ENCODE results near the gene CMIP. TPM values are rescaled to one million over a fixed set of nuclear protein-coding genes. Genes with fewer than 3 reads are reported as not detected.
A peak's percentile ranks its signal among the peaks of the same experiment; 100 is the strongest.

Gene CMIP
- total RNA-seq, 1 donor from 2014 or later = 163 TPM

DNA sequence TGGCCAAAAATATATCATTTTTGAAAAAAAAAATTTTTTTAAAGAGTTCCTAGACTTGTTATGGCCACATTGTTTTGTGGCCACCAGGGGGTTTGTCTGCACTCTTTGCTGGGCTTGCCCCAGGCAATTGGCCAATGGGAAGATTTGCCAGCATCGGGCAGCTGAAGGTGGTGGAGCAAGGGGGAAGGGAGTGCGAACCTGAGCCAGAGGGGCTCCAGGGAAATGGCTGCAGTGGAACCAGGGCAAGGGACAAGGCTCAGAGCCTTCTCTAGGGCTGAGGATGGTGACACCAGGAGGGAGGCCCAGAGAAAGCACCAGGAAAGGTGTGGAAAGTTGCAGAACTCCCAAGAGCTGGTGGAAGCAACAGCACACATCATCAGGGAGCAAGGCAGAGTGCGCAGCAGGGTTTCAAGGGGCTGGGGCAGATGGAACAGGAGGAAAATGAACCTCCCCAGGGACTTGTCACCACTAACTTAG lies 15.5 kb upstream of the CMIP start:
- peaks cover 4% of the 10 kb centered on the region for H3K36me3 Mint-ChIP-seq (ENCODE audit: unreplicated experiment)
- H3K4me1 Mint-ChIP-seq (ENCODE audit: low read depth, unreplicated experiment) = peaks cover 38% of the 10 kb centered on the region
- peaks cover 22% of the 10 kb centered on the region for H3K9me3 Mint-ChIP-seq (ENCODE audit: unreplicated experiment)
- peak overlapping the region; percentile 66 for H3K4me3 Mint-ChIP-seq (ENCODE audit: unreplicated experiment)
- peak; percentile 48 for DNase-seq
- peak; percentile 71 for TF ChIP-seq CTCF (IDR thresholded peaks at IDR 0.05; ENCODE audit: partially characterized antibody, unreplicated experiment)
- H3K27me3 Mint-ChIP-seq (ENCODE audit: unreplicated experiment) = peaks cover 12% of the 10 kb centered on the region
- H3K27ac Mint-ChIP-seq (ENCODE audit: unreplicated experiment) = peak overlapping the region; percentile 82

DNA sequence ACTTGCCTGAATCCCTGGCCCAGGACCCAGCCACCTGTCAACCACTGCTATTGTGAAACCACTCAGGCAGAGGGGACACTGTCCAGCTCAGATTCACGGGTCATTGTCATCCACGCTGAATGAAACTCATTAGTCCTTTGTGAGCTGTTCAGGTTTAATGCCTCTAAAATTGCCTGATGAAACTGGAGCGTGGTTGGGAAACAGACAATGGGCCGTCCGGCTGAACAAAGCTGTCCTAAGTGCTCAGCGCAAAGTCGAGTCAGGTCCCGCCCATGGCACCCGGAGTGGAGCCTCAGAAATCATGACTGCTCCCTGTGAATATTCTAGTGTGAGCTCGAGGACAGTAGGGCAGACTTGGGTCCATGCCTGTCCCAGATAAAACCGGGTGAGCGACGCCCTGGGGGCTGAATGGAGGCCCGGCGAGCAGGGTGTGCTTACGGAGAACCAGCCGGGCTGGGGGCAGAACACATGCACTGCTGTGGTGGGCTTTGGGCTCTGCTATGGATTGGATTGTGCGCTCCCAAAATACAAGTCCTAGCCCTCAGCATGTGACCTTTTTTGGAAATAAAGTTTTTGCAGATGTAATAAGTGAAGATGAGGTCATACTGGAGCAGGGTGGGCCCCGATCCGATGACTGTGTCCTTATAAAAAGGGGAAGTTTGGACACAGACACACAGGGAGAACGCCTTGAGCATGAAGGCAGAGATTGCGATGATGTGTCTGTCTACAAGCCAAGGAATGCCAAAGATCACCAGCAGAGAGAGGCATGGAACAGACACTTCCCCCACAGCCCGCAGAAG lies 12.9 kb upstream of the CMIP start:
- H3K4me3 Mint-ChIP-seq (ENCODE audit: unreplicated experiment) = peak overlapping the region; percentile 64
- no peak for DNase-seq

DNA sequence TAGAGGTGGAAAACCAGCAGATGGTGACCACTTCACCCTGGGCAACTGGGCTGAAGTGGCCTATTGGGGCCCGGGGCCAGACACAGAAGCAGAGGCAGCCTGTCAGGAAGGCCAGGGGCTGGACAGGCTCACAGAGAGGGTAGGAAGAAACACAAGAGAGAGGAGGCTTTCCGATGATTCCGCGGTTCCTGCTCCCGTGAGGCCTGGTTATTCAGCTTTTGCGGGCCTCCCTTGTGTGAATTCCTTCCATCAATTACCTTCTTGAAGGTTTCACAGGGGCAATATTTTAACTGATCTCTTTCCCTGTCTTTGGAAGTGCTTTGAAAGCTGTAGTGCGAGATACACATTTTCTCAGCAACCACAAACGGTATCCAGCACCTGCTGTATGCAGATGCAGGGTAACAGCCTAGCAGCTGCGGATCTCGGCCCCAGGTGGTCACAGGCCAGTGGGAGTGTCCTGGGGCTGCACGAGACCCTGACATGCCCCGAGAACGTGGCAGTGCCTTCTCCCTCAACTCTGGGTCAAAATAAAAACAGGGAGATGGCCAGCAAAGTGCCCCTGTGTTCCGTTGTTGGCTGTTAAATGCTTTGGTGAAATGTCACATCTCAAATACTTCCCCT lies 11.6 kb upstream of the CMIP start:
- peak overlapping the region; percentile 72 for H3K4me3 Mint-ChIP-seq (ENCODE audit: unreplicated experiment)
- peaks cover 22% of the 10 kb centered on the region for H3K9me3 Mint-ChIP-seq (ENCODE audit: unreplicated experiment)
- H3K27me3 Mint-ChIP-seq (ENCODE audit: unreplicated experiment) = peaks cover 16% of the 10 kb centered on the region
- H3K36me3 Mint-ChIP-seq (ENCODE audit: unreplicated experiment) = no peaks in the 10 kb centered on the region
- peaks cover 36% of the 10 kb centered on the region for H3K4me1 Mint-ChIP-seq (ENCODE audit: low read depth, unreplicated experiment)
- H3K27ac Mint-ChIP-seq (ENCODE audit: unreplicated experiment) = peak overlapping the region; percentile 98
- peak; percentile 70 for DNase-seq
- TF ChIP-seq CTCF (IDR thresholded peaks at IDR 0.05; ENCODE audit: partially characterized antibody, unreplicated experiment) = no peak

More for the DNA sequence above, 12.9 kb upstream of the CMIP start:
- H3K27ac Mint-ChIP-seq (ENCODE audit: unreplicated experiment) = peak overlapping the region; percentile 98
- TF ChIP-seq CTCF (IDR thresholded peaks at IDR 0.05; ENCODE audit: partially characterized antibody, unreplicated experiment) = no peak
- peaks cover 38% of the 10 kb centered on the region for H3K4me1 Mint-ChIP-seq (ENCODE audit: low read depth, unreplicated experiment)
- H3K27me3 Mint-ChIP-seq (ENCODE audit: unreplicated experiment) = peaks cover 16% of the 10 kb centered on the region
- H3K36me3 Mint-ChIP-seq (ENCODE audit: unreplicated experiment) = peaks cover 4% of the 10 kb centered on the region
- H3K9me3 Mint-ChIP-seq (ENCODE audit: unreplicated experiment) = peaks cover 22% of the 10 kb centered on the region

GRCh38 chr16:81435103-81435502 lies 9.5 kb upstream of the CMIP start:
- H3K36me3 Mint-ChIP-seq (ENCODE audit: unreplicated experiment) = no peaks in the 10 kb centered on the region
- no peak overlapping the region for H3K4me3 Mint-ChIP-seq (ENCODE audit: unreplicated experiment)
- no peak for DNase-seq
- no peak for TF ChIP-seq CTCF (IDR thresholded peaks at IDR 0.05; ENCODE audit: partially characterized antibody, unreplicated experiment)
- peaks cover 14% of the 10 kb centered on the region for H3K9me3 Mint-ChIP-seq (ENCODE audit: unreplicated experiment)
- H3K27ac Mint-ChIP-seq (ENCODE audit: unreplicated experiment) = no peak overlapping the region
- peaks cover 23% of the 10 kb centered on the region for H3K4me1 Mint-ChIP-seq (ENCODE audit: low read depth, unreplicated experiment)
- H3K27me3 Mint-ChIP-seq (ENCODE audit: unreplicated experiment) = peaks cover 12% of the 10 kb centered on the region

DNA sequence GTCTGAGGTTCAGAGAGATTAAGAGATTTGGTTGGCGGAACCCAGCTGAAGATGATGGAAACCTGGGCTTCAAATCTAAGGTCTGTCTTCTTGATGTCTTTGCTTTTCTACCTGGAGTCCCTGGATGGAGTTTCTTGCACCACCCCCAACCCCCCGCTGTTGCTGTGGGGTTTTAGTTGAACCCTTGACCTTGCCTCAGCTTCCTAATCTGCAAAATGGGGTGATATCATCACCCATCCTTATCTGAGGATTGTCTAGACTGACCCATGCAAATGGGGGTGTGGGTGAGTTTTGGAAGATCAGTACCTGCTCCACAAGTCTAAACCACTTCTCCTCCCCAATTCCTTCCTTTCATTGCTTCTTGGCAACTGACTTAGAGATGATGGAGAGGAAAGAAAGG lies 9.0 kb upstream of the CMIP start:
- DNase-seq = no peak
- peaks cover 12% of the 10 kb centered on the region for H3K27me3 Mint-ChIP-seq (ENCODE audit: unreplicated experiment)
- H3K4me1 Mint-ChIP-seq (ENCODE audit: low read depth, unreplicated experiment) = peaks cover 23% of the 10 kb centered on the region
- H3K27ac Mint-ChIP-seq (ENCODE audit: unreplicated experiment) = no peak overlapping the region
- no peaks in the 10 kb centered on the region for H3K36me3 Mint-ChIP-seq (ENCODE audit: unreplicated experiment)
- peaks cover 14% of the 10 kb centered on the region for H3K9me3 Mint-ChIP-seq (ENCODE audit: unreplicated experiment)
- H3K4me3 Mint-ChIP-seq (ENCODE audit: unreplicated experiment) = no peak overlapping the region
- no peak for TF ChIP-seq CTCF (IDR thresholded peaks at IDR 0.05; ENCODE audit: partially characterized antibody, unreplicated experiment)

All from glutamatergic neuron (in vitro differentiated cells).